LNCAP (cell line): ENCODE results near the gene HS2ST1.

ENCODE experiments used
- TF ChIP-seq, protein P1 (sequence below): fragments of 450-650 bp; IDR thresholded peaks from 2 replicates; pipeline ENCODE4 v1.5.1; 2017; ENCODE audit warnings: mild to moderate bottlenecking

HS2ST1 gene

DNA sequence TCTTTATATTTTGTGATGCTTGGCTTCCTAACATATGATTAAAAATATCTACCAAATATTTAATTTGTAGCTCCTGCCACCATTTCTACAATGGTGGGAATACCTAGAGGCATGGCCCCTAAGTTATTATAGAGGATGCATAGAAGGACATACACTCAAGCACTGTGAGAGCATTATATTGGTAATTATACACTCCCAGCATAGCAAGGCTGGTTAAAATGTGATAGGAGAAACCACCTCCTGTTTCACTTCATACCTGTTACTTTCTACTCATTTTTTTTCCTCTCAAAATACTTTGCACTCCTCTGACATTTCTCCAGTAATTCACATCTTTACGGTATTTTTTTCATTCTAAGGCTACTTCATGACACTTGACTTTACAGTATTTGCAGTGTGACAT lies 92.9 kb downstream of the HS2ST1 start:
- TF ChIP-seq, protein P1, sequence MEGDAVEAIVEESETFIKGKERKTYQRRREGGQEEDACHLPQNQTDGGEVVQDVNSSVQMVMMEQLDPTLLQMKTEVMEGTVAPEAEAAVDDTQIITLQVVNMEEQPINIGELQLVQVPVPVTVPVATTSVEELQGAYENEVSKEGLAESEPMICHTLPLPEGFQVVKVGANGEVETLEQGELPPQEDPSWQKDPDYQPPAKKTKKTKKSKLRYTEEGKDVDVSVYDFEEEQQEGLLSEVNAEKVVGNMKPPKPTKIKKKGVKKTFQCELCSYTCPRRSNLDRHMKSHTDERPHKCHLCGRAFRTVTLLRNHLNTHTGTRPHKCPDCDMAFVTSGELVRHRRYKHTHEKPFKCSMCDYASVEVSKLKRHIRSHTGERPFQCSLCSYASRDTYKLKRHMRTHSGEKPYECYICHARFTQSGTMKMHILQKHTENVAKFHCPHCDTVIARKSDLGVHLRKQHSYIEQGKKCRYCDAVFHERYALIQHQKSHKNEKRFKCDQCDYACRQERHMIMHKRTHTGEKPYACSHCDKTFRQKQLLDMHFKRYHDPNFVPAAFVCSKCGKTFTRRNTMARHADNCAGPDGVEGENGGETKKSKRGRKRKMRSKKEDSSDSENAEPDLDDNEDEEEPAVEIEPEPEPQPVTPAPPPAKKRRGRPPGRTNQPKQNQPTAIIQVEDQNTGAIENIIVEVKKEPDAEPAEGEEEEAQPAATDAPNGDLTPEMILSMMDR = no peak

DNA sequence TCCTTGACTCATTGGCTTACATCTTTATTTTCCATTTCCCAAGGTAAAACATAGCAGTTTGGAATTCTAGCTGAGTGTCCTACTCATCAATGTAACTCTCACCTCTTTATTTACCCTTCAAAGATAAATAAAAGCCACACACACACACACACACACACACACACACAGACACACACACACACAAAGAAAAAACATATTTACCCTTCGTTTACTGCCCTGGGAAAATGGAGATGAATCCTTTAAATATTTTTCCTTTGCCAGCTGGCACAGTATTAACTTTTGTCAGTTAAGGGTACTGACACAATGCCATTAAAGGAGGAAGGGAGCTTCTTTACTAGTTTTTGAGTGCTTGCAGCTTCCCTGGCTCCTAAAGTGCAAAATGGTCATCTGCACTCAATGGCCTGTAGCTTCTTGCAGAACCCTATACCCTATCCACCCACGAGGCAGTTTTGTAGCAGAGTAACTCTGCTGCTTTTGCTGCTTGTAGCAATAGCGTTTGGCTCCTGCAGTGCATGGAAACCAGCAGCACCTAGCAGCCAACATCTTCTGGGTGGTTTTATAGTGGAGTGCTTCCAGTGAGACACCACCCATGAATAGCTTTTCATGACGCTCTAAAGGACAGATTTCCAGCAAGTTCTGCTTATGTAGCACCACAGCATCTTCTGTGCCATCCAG lies 103.7 kb downstream of the HS2ST1 start:
- TF ChIP-seq, protein P1 = no peak

DNA sequence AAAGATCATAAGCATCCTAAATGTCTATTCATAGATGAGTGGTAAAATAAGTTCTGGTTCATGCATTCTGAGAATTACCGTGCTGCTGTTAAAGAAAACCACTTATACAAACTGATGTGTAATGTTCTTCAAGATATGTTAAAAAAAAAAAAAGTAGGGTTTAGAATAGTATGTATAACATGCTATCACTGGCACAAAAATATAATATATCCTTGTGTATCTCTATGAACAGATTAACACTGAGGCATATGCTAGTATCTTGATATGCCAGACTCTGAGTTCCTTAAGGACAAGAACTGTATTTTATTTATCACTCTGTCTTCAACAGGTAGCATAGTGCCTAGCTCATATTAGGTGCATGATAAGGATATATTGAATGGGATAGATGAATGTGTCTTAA lies 108.9 kb downstream of the HS2ST1 start:
- TF ChIP-seq, protein P1 = no peak

DNA sequence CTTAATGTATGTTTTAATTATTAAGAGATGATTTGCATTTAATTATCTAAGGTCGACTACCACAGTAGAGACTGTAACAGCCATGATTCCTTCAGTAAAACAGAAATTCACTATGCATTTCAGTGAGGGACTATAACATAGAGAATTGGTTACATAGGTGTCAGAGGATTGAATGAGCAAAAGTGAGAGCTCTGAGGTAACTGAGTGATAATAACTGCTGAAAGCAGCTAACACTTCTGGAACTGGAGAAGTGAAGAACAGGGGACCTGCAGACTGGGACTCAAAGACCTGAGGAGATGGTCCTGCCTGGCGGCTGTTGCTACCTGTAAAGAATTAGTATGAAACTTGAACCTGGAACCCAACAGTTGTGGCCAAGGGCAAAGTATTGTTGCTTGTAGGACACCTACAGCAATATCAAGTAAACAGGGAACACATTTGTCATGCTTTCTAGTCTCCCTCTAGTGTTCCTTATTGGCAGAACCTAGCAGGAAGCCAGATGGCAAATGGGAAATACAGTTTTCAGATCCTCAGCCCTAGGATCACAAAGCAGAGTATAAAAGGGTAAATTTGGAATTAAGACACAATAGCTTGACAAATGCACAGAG lies 110.6 kb downstream of the HS2ST1 start:
- TF ChIP-seq, protein P1 = peak; percentile 79

DNA sequence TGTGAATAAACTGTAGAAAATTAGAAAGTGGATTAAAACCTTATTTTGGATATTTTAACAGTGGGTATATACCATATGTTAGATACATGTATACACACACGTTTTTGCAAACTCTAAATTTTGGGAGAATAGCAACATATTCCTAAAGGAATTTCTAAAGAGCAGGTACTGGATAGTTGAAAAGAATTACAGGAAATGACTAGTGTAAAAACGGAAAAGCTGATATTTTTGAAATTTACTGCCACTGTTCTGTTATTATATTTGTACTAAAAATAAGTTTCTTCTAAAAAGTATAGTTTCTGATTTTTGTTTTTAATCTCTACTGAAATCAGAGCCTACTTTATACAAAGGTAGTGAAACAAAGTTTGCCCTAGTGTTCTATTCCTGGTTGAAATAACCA lies 114.1 kb downstream of the HS2ST1 start:
- TF ChIP-seq, protein P1 = no peak

DNA sequence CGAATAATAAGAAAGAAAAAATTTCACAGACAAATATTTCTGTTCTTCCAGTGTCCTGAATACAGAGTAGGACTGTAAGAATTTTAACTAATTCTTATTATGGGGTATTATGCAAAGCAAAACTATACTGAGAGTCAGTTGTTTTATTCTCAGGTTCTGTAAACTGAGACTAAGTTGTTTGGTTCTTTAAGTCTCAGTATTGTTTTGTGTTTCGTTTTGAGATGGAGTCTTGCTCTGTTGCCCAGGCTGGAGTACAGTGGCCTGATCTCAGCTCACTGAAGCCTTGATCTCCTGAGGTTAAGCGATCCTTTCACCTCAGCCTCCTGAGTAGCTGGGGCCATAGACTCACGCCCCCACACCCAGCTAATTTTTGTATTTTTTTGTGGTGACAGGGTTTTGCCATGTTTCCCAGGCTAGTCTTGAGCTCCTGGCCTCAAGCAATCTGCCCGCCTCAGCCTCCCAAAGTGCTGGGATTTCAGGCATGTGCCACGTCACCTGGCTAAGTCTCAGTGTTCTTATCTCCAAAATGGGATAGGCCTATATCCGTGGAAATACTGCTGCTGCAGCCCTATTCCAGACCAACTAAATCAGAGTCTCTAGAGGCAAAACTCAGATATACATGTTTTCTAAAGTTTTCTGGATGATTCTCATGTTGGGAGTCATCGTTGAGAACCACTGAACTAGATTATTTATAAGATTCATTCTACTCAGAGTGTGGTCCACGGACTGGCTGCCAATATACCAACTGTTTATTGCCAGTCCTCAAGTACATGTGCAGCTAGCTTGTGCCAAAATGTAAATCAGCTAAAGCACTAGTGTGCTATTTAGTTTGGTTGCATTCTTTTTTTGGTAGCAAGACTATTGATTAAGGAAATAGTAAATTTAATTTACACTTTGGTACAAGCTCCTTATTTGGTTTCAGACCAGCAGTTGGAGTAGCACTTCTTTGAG lies 116.6 kb downstream of the HS2ST1 start:
- TF ChIP-seq, protein P1 = no peak

DNA sequence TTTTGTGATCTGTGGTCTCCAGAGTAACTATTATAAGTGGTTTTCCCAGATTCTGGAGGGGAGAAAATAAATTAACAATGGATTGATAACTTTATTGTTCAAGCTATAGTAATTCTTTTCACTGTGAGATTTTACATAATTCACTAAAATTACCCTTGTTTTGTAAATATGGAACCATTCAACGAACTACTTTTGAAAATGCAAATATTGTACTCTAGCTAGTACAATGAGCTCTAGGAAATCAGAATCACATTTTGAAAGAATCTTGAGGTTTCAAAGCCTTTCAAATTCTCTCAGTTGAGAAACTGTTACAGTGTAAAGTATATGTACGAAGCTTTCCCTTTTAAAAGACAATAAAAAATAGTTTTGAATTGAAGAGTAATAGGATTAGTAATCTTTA lies 119.9 kb downstream of the HS2ST1 start:
- TF ChIP-seq, protein P1 = no peak
